Kidney epithelial cell (primary cell): ENCODE data around the gene GPR55. TPM values are rescaled to one million over a fixed set of nuclear protein-coding genes. Genes with fewer than 3 reads are reported as not detected.

Source experiments
- DNase-seq: peaks from one replicate; pipeline ENCODE4 v3.0.0-alpha.2; 2010; ENCODE audit warnings: low read depth
- H3K27me3 ChIP-seq: 2 replicates; pipeline ENCODE4 v1.6.0; 2011; ENCODE audit warnings: low read length; ENCODE audit not compliant: control insufficient read depth, insufficient read depth
- H3K36me3 ChIP-seq: 2 replicates; pipeline ENCODE4 v1.5.1; 2011; ENCODE audit warnings: low read length; ENCODE audit not compliant: control insufficient read depth, insufficient read depth
- H3K4me3 ChIP-seq: 2 replicates; pipeline ENCODE4 v1.5.1; 2011; ENCODE audit warnings: low read depth, mild to moderate bottlenecking, control low read depth, low read length
- total RNA-seq: library from RNA; depleted of rRNA; stranded (reverse); fragments of >200 nt; gene quantifications from 2 replicates; pipeline ENCODE4 v1.2.3, GENCODE V29; 2015
- TF ChIP-seq, protein P1 (sequence below): IDR thresholded peaks from 2 replicates; pipeline ENCODE4 v1.5.1; 2011; ENCODE audit warnings: mild to moderate bottlenecking, moderate library complexity, low read length, control low read depth, inconsistent platforms; ENCODE audit not compliant: insufficient read depth, poor library complexity, severe bottlenecking

Gene GPR55
- total RNA-seq, 1 donor from 2014 or later = not detected

GRCh38 chr2:230967113-230967512, 42.1 kb upstream of the GPR55 start:
- H3K27me3 ChIP-seq = no peaks in the 10 kb centered on the region
- no peak for DNase-seq
- H3K36me3 ChIP-seq = no peaks in the 10 kb centered on the region
- H3K4me3 ChIP-seq = no peak overlapping the region
- TF ChIP-seq, protein P1, sequence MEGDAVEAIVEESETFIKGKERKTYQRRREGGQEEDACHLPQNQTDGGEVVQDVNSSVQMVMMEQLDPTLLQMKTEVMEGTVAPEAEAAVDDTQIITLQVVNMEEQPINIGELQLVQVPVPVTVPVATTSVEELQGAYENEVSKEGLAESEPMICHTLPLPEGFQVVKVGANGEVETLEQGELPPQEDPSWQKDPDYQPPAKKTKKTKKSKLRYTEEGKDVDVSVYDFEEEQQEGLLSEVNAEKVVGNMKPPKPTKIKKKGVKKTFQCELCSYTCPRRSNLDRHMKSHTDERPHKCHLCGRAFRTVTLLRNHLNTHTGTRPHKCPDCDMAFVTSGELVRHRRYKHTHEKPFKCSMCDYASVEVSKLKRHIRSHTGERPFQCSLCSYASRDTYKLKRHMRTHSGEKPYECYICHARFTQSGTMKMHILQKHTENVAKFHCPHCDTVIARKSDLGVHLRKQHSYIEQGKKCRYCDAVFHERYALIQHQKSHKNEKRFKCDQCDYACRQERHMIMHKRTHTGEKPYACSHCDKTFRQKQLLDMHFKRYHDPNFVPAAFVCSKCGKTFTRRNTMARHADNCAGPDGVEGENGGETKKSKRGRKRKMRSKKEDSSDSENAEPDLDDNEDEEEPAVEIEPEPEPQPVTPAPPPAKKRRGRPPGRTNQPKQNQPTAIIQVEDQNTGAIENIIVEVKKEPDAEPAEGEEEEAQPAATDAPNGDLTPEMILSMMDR = no peak

DNA sequence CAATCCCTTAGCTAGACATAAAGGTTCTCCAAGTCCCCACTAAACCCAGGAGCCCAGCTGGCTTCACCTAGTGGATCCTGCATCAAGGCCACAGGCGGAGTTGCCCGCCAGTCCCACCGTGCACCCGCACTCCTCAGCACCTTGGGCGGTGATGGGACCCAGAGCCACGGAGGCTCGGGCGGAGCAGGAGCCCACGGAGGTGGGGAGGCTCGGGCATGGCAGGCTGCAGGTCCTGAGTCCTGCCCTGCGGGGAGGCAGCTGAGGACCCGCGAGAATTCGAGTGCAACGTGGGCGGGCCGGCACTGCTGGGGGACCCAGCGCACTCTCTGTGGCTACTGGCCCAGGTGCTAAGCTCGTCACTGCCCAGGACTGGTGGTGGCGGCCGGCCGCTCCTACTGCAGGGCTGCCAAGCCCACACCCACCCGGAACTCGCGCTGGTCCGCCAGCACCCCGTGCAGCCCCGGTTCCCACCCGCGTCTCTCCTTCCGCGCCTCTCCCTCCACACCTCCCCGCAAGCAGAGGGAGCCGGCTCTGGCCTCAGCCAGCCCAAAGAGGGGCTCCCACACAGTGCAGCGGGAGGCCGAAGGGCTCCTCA, 39.2 kb upstream of the GPR55 start:
- Histone ChIP-seq H3K4me3 (no peak overlapping the region), H3K36me3 (no peaks in the 10 kb centered on the region), H3K27me3 (no peaks in the 10 kb centered on the region)
- TF ChIP-seq, protein P1 = no peak
- DNase-seq = no peak

DNA sequence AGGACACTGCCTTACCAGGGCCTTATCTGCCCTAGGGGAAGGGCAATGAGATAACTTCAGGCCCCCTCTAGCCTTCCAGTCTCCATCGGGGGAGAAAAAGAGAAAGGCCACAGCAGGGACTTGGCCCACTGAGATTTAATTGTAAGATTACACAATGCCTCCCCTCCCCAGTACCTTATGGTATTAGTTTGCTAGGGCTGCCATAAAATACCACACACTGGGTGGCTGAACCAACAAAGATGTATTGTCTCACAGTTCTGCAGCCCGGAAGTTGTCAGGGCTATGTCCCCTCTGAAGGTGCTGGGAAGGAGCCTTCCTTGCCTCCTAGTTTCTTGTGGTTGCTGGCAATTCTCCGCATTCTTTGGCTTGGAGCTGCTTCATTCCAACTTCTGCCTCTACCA, 36.0 kb upstream of the GPR55 start:
- Histone ChIP-seq H3K36me3 (no peaks in the 10 kb centered on the region), H3K4me3 (no peak overlapping the region), H3K27me3 (no peaks in the 10 kb centered on the region)
- TF ChIP-seq, protein P1 = no peak
- no peak for DNase-seq

DNA sequence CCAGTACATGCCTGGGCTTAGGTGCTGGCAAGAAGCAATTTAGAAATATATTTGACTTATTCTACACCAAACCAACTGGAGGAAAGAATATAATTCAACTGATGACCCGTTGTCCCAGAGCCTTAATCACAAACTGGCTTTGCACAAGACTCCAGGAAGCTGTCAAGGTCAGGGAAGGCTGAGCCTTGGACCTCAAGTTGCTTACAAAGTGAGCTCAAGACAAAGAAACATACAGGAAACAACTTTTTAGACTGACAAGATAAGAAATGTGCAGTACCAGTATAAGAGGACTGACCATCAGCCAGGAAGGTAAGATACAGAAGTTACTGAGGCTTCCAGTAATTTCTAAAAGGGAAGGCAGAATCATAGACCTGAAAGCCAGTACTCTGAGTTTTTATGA, 35.0 kb upstream of the GPR55 start:
- Histone ChIP-seq H3K27me3 (no peaks in the 10 kb centered on the region), H3K4me3 (no peak overlapping the region), H3K36me3 (no peaks in the 10 kb centered on the region)
- TF ChIP-seq, protein P1 = no peak
- no peak for DNase-seq

DNA sequence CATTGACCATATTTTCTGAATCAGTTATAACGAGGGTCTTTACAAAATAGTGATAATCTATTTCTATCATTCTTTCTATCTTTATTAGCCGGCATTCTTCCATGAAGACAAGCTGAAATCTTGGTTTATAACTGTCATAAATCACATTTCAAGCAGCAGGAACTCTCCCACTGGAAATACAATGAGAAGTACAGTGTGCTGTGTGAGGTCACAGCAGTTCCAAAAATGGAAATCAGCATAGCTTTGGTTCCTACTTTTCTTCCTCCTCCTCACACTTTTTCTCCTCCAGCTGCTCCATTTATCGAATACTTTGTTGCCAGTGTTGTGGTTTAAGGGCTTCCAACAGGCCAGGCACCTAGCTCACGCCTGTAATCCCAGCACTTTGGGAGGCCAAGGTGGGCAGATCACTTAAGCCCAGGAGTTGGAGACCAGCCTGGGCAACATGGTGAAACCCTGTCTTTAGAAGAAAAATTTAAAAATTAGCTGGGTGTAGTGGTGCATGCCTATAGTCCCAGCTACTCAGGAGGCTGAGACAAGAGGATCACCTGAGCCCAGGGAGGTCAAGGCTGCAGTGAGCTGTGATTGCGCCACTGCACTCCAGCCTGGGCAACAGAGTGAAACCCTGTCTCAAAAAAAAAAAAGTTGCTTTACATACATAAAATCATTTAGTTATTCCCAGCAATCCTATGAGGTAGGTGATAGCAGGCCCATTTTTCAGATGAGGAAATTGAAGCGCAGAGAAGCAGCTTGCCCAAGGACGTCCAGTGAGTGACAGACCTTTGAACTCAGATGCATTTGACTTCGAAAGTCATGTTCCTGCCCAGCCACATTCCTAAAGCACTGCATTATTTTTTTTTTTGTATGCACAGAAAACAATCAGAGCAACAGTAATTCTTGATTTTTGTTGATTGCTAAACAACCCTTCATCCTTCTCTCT, 34.0 kb upstream of the GPR55 start:
- no peaks in the 10 kb centered on the region for H3K27me3 ChIP-seq
- H3K4me3 ChIP-seq = no peak overlapping the region
- TF ChIP-seq, protein P1 = no peak
- H3K36me3 ChIP-seq = no peaks in the 10 kb centered on the region
- DNase-seq = no peak
